ENCODE measurements around the gene GEMIN8.

Gene GEMIN8

DNA sequence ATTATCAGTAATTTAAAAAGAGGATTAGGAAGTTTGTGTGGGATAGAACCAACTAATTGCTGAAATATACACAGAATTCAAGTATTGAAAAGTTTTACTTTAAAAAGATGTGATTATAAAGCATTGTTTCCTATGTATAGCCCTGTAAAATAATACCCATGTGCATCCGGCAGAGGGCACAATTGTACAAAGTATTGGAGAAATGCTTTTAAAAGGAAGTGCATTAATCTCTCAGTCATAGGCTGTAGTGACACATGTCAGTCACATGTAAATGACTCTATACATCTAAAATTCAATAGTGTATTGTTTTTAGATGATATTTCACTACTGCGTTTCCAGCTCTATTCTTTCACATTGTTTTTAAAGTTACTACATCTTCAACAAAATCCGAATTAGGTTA is 9.7 kb upstream of the GEMIN8 start:
- Histone ChIP-seq H3K36me3 (ENCODE audit: control insufficient read depth, insufficient read depth, low read length, severe bottlenecking) (no peaks in the 10 kb centered on the region), H3K4me1 (ENCODE audit: control insufficient read depth, insufficient read depth, low read length) (no peaks in the 10 kb centered on the region), H3K9ac (ENCODE audit: low read length) (no peak overlapping the region), H3K9me3 (ENCODE audit: control insufficient read depth, low read length) (peaks cover 5% of the 10 kb centered on the region), H3K4me3 (ENCODE audit: low read length) (no peak overlapping the region), H3K27me3 (replicated peaks; ENCODE audit: control insufficient read depth, insufficient read depth, low read length) (peaks cover 20% of the 10 kb centered on the region)
- DNase-seq (ENCODE audit: low read depth), result peak; percentile 76

DNA sequence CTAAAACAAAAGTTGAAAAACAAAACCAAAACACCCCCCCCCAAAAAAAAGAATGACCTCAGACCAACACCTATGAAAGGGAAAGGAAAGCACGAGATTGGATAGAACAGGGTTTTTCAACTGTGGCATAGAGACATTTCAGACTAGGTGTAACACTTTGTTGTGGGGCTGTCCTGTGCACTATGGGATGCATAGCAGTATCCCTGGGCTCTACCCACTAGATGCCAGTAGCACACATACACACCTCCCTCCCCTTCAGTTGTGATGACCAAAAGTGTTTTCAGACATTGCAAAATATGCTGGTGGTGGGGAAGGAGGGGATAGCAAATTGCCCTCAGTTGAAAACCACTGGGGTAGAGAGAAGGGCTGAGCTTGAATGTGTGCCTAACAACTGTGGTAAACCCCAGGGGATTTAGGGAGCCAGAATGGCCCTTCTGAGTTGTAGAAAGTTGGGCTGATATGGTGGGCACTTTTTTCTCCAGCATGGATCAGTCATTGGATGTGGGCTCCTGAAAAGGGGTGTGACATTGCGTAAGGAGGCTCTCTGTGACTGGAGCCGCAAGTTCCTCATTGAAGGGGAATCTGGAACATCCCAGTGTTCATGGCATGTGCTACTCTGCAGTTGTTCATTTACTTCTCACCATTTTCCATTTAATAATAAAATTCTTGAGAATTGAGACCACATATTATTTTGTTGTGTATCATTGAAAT is 8.8 kb upstream of the GEMIN8 start:
- no peak for DNase-seq (ENCODE audit: low read depth)
- Histone ChIP-seq H3K9me3 (ENCODE audit: control insufficient read depth, low read length) (peaks cover 5% of the 10 kb centered on the region), H3K27me3 (replicated peaks; ENCODE audit: control insufficient read depth, insufficient read depth, low read length) (peaks cover 14% of the 10 kb centered on the region), H3K4me3 (ENCODE audit: low read length) (no peak overlapping the region), H3K4me1 (ENCODE audit: control insufficient read depth, insufficient read depth, low read length) (no peaks in the 10 kb centered on the region), H3K9ac (ENCODE audit: low read length) (no peak overlapping the region), H3K36me3 (ENCODE audit: control insufficient read depth, insufficient read depth, low read length, severe bottlenecking) (no peaks in the 10 kb centered on the region)

DNA sequence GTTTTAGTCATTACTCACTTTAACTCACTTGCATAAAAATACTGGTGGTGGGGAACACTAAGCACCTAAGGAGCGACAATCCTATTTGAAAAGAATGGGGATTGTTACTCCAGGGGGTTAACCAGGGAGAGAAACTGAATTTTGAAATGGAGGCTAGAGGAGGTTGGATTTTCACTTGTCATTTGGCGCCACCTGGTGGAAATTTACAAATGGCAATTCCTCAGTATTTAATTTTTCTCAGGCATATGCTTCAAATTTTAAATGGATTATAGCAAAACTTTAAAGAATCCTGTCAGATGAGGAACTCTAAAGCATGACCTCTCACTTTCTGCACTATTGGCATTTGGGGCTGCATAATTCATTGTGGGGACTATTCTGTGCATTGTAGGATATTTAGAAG is 2.7 kb upstream of the GEMIN8 start:
- DNase-seq (ENCODE audit: low read depth), result peak; percentile 88
- peaks cover 5% of the 10 kb centered on the region for H3K9me3 ChIP-seq (ENCODE audit: control insufficient read depth, low read length)
- no peaks in the 10 kb centered on the region for H3K36me3 ChIP-seq (ENCODE audit: control insufficient read depth, insufficient read depth, low read length, severe bottlenecking)
- no peak overlapping the region for H3K4me3 ChIP-seq (ENCODE audit: low read length)
- peaks cover 27% of the 10 kb centered on the region for H3K4me1 ChIP-seq (ENCODE audit: control insufficient read depth, insufficient read depth, low read length)
- no peak overlapping the region for H3K9ac ChIP-seq (ENCODE audit: low read length)
- H3K27me3 ChIP-seq (replicated peaks; ENCODE audit: control insufficient read depth, insufficient read depth, low read length), result no peaks in the 10 kb centered on the region

DNA sequence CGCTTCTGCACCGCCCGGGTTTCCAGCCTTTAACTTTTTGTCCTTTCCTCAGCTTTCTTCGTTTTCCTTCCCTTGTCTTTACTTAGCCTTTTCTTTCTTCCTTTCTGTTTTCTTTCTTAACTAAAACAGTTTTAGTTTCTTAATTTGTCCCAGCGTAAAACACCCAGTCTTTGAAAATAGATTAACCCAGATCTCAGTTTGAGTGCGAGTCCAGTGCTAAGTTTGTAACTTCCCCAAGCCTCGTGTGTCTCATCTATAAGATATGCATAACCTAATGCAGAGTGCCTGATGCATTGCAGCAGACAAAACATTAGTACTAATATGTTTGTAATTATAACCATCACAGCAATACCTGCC is 460 bp upstream of the GEMIN8 start:
- H3K4me1 ChIP-seq (ENCODE audit: control insufficient read depth, insufficient read depth, low read length), result peaks cover 31% of the 10 kb centered on the region
- H3K27me3 ChIP-seq (replicated peaks; ENCODE audit: control insufficient read depth, insufficient read depth, low read length), result no peaks in the 10 kb centered on the region
- DNase-seq (ENCODE audit: low read depth), result peak; percentile 62
- peak overlapping the region; percentile 96 for H3K9ac ChIP-seq (ENCODE audit: low read length)
- no peaks in the 10 kb centered on the region for H3K36me3 ChIP-seq (ENCODE audit: control insufficient read depth, insufficient read depth, low read length, severe bottlenecking)
- H3K9me3 ChIP-seq (ENCODE audit: control insufficient read depth, low read length), result no peaks in the 10 kb centered on the region
- H3K4me3 ChIP-seq (ENCODE audit: low read length), result peak overlapping the region; percentile 90

DNA sequence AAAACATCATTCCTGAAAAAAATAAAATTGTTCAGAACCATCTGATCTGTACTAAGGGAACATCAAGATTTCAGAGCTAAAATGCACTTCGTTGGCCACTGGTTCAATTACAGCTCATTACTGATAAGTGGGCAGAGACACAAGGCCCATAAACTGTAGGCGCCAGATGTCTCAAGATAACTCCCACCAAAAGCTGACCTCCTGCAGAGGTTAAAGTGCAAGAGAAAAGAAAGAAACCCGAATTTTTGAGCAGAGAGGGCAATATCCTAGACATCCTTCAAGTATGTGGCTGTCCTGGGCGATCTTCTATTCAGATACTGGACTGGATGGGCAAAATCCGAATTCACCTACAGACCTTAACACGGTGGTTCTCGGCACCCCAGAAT is 660 bp downstream of the GEMIN8 start:
- peak overlapping the region; percentile 90 for H3K4me3 ChIP-seq (ENCODE audit: low read length)
- peak; percentile 22 for DNase-seq (ENCODE audit: low read depth)
- no peaks in the 10 kb centered on the region for H3K9me3 ChIP-seq (ENCODE audit: control insufficient read depth, low read length)
- H3K9ac ChIP-seq (ENCODE audit: low read length), result peak overlapping the region; percentile 96
- peaks cover 31% of the 10 kb centered on the region for H3K4me1 ChIP-seq (ENCODE audit: control insufficient read depth, insufficient read depth, low read length)
- no peaks in the 10 kb centered on the region for H3K27me3 ChIP-seq (replicated peaks; ENCODE audit: control insufficient read depth, insufficient read depth, low read length)
- H3K36me3 ChIP-seq (ENCODE audit: control insufficient read depth, insufficient read depth, low read length, severe bottlenecking), result no peaks in the 10 kb centered on the region

DNA sequence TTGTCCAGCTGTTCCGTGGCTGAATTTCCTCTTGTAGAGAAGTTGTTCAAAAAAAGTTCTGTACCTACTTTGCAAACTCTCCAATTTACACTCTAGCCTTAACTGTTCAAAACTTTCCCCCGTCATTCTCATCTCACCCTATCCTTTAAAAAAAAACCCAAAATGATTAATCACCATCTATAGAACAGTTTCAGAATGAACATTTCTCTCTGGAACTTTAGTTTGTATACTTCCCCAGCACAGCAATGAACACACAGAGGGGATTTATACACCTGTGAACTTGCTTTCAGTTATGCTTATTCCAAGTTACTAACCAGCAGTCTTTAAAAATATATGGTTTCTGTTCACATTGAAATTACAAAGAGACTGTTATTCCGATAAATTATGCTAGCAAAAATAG is 1.2 kb downstream of the GEMIN8 start:
- Histone ChIP-seq H3K9ac (ENCODE audit: low read length) (peak overlapping the region; percentile 96), H3K4me3 (ENCODE audit: low read length) (peak overlapping the region; percentile 90), H3K36me3 (ENCODE audit: control insufficient read depth, insufficient read depth, low read length, severe bottlenecking) (no peaks in the 10 kb centered on the region), H3K4me1 (ENCODE audit: control insufficient read depth, insufficient read depth, low read length) (peaks cover 31% of the 10 kb centered on the region), H3K9me3 (ENCODE audit: control insufficient read depth, low read length) (no peaks in the 10 kb centered on the region), H3K27me3 (replicated peaks; ENCODE audit: control insufficient read depth, insufficient read depth, low read length) (no peaks in the 10 kb centered on the region)
- no peak for DNase-seq (ENCODE audit: low read depth)

DNA sequence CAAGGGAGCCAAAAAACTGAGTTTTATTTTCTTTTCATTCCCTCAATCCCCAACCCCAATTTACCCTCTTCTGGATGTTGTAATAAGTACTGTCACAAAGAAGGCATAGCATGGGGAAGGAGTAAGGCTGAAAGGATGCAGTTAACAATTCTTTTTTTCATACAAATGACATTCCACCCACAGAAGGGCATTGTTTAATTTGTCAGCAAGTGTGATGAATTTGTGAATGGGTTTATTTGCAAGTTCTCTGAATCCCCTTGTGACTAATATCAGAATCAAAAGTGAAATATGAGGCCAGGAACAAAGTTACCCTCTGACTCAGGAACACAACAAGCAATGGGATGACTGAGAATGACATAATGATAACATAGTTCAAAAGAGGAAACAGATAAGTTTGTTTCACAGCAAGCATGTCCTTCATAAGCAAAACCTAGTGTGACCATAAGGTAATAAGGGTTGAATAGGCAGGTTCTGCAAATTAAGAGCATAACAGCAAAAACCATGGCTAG is 2.1 kb downstream of the GEMIN8 start:
- H3K4me1 ChIP-seq (ENCODE audit: control insufficient read depth, insufficient read depth, low read length), result peaks cover 27% of the 10 kb centered on the region
- H3K4me3 ChIP-seq (ENCODE audit: low read length), result no peak overlapping the region
- H3K9me3 ChIP-seq (ENCODE audit: control insufficient read depth, low read length), result no peaks in the 10 kb centered on the region

DNA sequence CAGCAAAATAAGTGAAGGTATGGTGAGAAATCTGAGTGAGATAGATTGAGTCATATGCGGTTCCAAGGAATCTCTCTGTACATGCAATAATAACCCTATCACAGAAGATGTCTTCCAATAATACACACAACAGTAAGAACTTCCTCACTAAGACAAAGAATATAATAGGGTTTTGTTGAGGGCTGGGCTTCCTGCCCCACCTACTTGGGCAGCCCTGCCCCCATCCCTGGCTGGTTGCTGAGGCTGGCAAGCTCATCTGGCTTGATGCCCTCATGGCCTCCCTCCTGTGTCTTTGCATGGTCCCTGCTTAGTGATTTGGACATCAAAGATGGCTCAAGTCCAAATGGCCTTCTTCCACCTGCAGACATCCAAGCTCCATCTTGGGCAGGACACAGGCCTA is 2.7 kb downstream of the GEMIN8 start:
- Histone ChIP-seq H3K36me3 (ENCODE audit: control insufficient read depth, insufficient read depth, low read length, severe bottlenecking) (no peaks in the 10 kb centered on the region), H3K27me3 (replicated peaks; ENCODE audit: control insufficient read depth, insufficient read depth, low read length) (no peaks in the 10 kb centered on the region), H3K9ac (ENCODE audit: low read length) (no peak overlapping the region), H3K4me3 (ENCODE audit: low read length) (no peak overlapping the region), H3K4me1 (ENCODE audit: control insufficient read depth, insufficient read depth, low read length) (peaks cover 25% of the 10 kb centered on the region), H3K9me3 (ENCODE audit: control insufficient read depth, low read length) (no peaks in the 10 kb centered on the region)
- DNase-seq (ENCODE audit: low read depth), result no peak

More for the DNA sequence above, 2.1 kb downstream of the GEMIN8 start:
- peak; percentile 31 for DNase-seq (ENCODE audit: low read depth)
- no peaks in the 10 kb centered on the region for H3K27me3 ChIP-seq (replicated peaks; ENCODE audit: control insufficient read depth, insufficient read depth, low read length)
- H3K9ac ChIP-seq (ENCODE audit: low read length), result no peak overlapping the region
- no peaks in the 10 kb centered on the region for H3K36me3 ChIP-seq (ENCODE audit: control insufficient read depth, insufficient read depth, low read length, severe bottlenecking)

DNA sequence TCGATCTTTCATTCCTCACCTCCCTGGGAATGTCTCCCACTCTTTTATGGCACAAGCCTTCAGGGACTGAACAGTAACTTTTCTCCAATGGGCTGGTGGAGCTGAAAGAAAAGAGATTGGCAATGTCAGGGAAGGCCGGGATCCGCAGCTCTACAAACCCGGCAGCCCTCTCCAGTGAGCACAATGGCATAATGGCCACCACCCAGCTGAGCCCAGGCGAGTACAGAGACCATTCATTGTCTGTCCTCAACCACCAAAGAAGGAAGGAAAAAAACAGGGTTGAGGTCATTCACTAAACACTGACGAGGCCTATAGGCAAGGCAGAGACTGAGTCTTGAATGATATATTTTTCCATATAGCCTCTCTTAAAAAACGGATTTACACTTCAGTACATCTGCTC is 3.6 kb downstream of the GEMIN8 start:
- Histone ChIP-seq H3K36me3 (ENCODE audit: control insufficient read depth, insufficient read depth, low read length, severe bottlenecking) (no peaks in the 10 kb centered on the region), H3K4me3 (ENCODE audit: low read length) (no peak overlapping the region), H3K27me3 (replicated peaks; ENCODE audit: control insufficient read depth, insufficient read depth, low read length) (no peaks in the 10 kb centered on the region), H3K9ac (ENCODE audit: low read length) (no peak overlapping the region), H3K9me3 (ENCODE audit: control insufficient read depth, low read length) (no peaks in the 10 kb centered on the region), H3K4me1 (ENCODE audit: control insufficient read depth, insufficient read depth, low read length) (peaks cover 25% of the 10 kb centered on the region)
- no peak for DNase-seq (ENCODE audit: low read depth)

DNA sequence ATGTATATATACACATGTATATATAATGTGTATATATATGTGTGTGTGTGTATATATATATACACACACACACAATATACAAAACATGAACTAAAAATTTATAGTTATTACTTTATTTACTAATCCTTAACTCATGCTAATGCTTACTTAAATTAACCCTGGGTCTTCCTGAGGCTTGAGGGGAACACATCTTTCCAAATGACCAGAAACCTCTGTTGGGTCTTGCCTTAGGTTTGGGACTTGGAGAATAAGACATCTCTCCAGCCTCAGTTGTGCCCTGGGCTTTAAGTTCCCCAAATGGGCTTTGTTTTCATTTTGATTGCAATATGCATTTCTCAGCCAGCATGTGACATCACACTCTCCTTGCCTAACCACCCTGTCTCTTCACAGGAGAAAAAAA is 7.7 kb downstream of the GEMIN8 start:
- Histone ChIP-seq H3K4me3 (ENCODE audit: low read length) (no peak overlapping the region), H3K9ac (ENCODE audit: low read length) (no peak overlapping the region), H3K27me3 (replicated peaks; ENCODE audit: control insufficient read depth, insufficient read depth, low read length) (no peaks in the 10 kb centered on the region), H3K4me1 (ENCODE audit: control insufficient read depth, insufficient read depth, low read length) (peaks cover under 1% of the 10 kb centered on the region), H3K9me3 (ENCODE audit: control insufficient read depth, low read length) (no peaks in the 10 kb centered on the region), H3K36me3 (ENCODE audit: control insufficient read depth, insufficient read depth, low read length, severe bottlenecking) (peaks cover 19% of the 10 kb centered on the region)
- no peak for DNase-seq (ENCODE audit: low read depth)

DNA sequence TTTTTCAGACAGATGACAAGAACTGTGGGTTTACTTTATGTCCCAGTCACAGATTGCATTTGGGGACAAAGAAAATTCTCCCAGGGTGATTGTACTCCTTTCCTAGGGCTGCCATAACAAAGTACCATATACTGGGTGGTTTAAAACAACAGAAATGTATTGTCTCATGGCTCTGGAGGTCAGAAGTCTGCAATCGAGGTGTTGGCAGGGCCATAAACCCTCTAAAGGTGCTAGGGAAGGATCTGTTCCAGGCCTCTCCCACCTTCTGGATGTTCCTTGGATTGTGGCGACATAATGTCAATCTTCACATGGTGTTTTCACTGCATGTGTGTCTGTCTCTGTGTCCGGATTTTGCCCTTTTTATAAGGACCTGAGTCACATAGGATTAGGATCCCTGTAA is 12.3 kb downstream of the GEMIN8 start:
- Histone ChIP-seq H3K4me3 (ENCODE audit: low read length) (no peak overlapping the region), H3K27me3 (replicated peaks; ENCODE audit: control insufficient read depth, insufficient read depth, low read length) (no peaks in the 10 kb centered on the region), H3K9me3 (ENCODE audit: control insufficient read depth, low read length) (no peaks in the 10 kb centered on the region), H3K4me1 (ENCODE audit: control insufficient read depth, insufficient read depth, low read length) (peaks cover 13% of the 10 kb centered on the region), H3K9ac (ENCODE audit: low read length) (no peak overlapping the region), H3K36me3 (ENCODE audit: control insufficient read depth, insufficient read depth, low read length, severe bottlenecking) (peaks cover 19% of the 10 kb centered on the region)
- DNase-seq (ENCODE audit: low read depth), result no peak

DNA sequence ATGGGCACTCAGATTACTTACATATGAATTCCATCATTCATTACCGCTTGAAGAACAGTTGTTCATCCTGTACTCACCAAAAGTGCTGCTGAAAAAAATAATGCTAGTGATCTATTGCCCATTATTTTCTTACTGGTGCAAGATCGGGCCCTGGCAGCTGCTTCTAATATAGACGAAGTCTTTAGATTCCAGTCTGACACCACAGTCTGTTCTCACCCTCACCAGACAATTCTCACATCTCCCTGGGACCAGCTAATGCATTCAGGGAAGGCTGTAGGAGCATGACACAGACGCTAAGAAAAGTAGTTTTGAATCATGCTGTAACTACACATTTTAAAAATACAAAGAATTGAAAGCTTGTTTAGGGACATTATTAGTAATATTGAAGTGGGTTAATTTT is 13.8 kb downstream of the GEMIN8 start:
- H3K9ac ChIP-seq (ENCODE audit: low read length), result no peak overlapping the region
- no peaks in the 10 kb centered on the region for H3K27me3 ChIP-seq (replicated peaks; ENCODE audit: control insufficient read depth, insufficient read depth, low read length)
- DNase-seq (ENCODE audit: low read depth), result peak; percentile 38

More for the DNA sequence above, 13.8 kb downstream of the GEMIN8 start:
- H3K36me3 ChIP-seq (ENCODE audit: control insufficient read depth, insufficient read depth, low read length, severe bottlenecking), result peaks cover 19% of the 10 kb centered on the region
- H3K4me3 ChIP-seq (ENCODE audit: low read length), result no peak overlapping the region
- peaks cover 13% of the 10 kb centered on the region for H3K4me1 ChIP-seq (ENCODE audit: control insufficient read depth, insufficient read depth, low read length)
- no peaks in the 10 kb centered on the region for H3K9me3 ChIP-seq (ENCODE audit: control insufficient read depth, low read length)

Data from adipocyte (in vitro differentiated cells).